K562 (cell line): Measurements from ENCODE around the gene SLC44A1. TPM values are rescaled to one million over a fixed set of nuclear protein-coding genes. Genes with fewer than 3 reads are reported as not detected.

Experiments
- ATAC-seq: fragments of 200-7000 bp; cut with Tn5 transposase; 3 replicates; pipeline ENCODE4 v1.9.1; 2020; ENCODE audit warnings: moderate library complexity
- BruUV-seq: library from RNA; stranded (reverse); fragments of 400-500 nt; replicated peaks from 2 replicates; lab custom pipeline; 2021; lab: Mats Ljungman, UMichigan
- CTCF ChIA-PET: fragments of 300-600 bp; formaldehyde crosslinking; extraction: SDS; loops from one replicate; lab custom pipeline; 2021; ENCODE audit warnings: low intra/inter-chr PET ratio; lab: Yijun Ruan, JAX
- POLR2A ChIA-PET: fragments of 300-600, 350-650 bp; sonication (Branson Sonifier 250); formaldehyde crosslinking; extraction: SDS; loops from one replicate; lab custom pipeline; 2021; ENCODE audit warnings: antibody characterized with exemption, inconsistent platforms; lab: Yijun Ruan, JAX
- DNase-seq, 4 experiments: peaks; one replicate each; pipeline versions ENCODE4 v3.0.0 to v3.0.0-alpha.2; 2011 to 2018; ENCODE audit warnings: low spot score in 3 of 4, mixed read lengths in 3 of 4; ENCODE audit errors: extremely low read depth in 1 of 4
- FAIRE-seq: peaks from 2 replicates; lab custom pipeline; 2011; peaks lifted over from hg19 to GRCh38; lab: Jason Lieb, UNC
- H2AFZ ChIP-seq: 2 replicates; pipeline ENCODE4 v1.6.0; 2011; ENCODE audit warnings: low read depth, low read length, control low read depth, inconsistent platforms
- H3K27ac ChIP-seq: fragments of 200-600 bp; 3 replicates; pipeline ENCODE4 v1.8.0; 2011; ENCODE audit warnings: low read depth, mild to moderate bottlenecking, control low read depth, inconsistent platforms, low read length, moderate library complexity, mixed read lengths; ENCODE audit errors: extremely low read depth
- H3K27me3 ChIP-seq, 2 experiments: fragments of 300-600 bp in 1 of 2; 2 replicates in 1 of 2; 3 replicates in 1 of 2; pipeline versions ENCODE4 v1.6.0 to v1.8.0; 2011; ENCODE audit warnings: inconsistent platforms in 2 of 2, low read length in 2 of 2, mild to moderate bottlenecking in 1 of 2, mixed read lengths in 1 of 2, moderate library complexity in 1 of 2; ENCODE audit not compliant: control insufficient read depth in 2 of 2, insufficient read depth in 2 of 2
- H3K36me3 ChIP-seq: fragments of 300-600 bp; 3 replicates; pipeline ENCODE4 v1.8.0; 2011; ENCODE audit warnings: mild to moderate bottlenecking, low read length, inconsistent platforms; ENCODE audit not compliant: control insufficient read depth, insufficient read depth
- H3K4me1 ChIP-seq, 2 experiments: fragments of 200-600 bp in 1 of 2; replicated peaks in 1 of 2; 2 replicates in 1 of 2; 3 replicates in 1 of 2; pipeline versions ENCODE4 v1.5.1 to v1.8.0; 2011; ENCODE audit warnings: inconsistent platforms in 2 of 2, low read length in 2 of 2, mild to moderate bottlenecking in 1 of 2, mixed read lengths in 1 of 2, moderate library complexity in 1 of 2; ENCODE audit not compliant: control insufficient read depth in 2 of 2, insufficient read depth in 2 of 2
- H3K4me2 ChIP-seq: 2 replicates; pipeline ENCODE4 v1.6.1; 2011; ENCODE audit warnings: low read length, control low read depth, inconsistent platforms, mixed read lengths; ENCODE audit not compliant: insufficient read depth
- H3K4me3 ChIP-seq: fragments of 200-600 bp; sonication (generic), shearing (Covaris generic); 2 replicates; pipeline ENCODE4 v1.5.1; 2016; ENCODE audit warnings: control low read depth, inconsistent platforms
- H3K79me2 ChIP-seq: fragments of 200-600 bp; 3 replicates; pipeline ENCODE4 v1.8.0; 2011; ENCODE audit warnings: low read length, inconsistent platforms; ENCODE audit not compliant: control insufficient read depth, insufficient read depth
- H3K9ac ChIP-seq, 2 experiments: 2 replicates each; pipeline versions ENCODE4 v1.6.0 to v1.6.1; 2011; ENCODE audit warnings: low read depth in 2 of 2, low read length in 2 of 2, control low read depth in 1 of 2, inconsistent platforms in 1 of 2, mild to moderate bottlenecking in 1 of 2, mixed read lengths in 1 of 2; ENCODE audit not compliant: insufficient read depth in 1 of 2
- H3K9me1 ChIP-seq: one replicate; pipeline ENCODE4 v1.6.0; 2011; ENCODE audit warnings: inconsistent platforms, mild to moderate bottlenecking, low read length, moderate library complexity; ENCODE audit not compliant: control insufficient read depth, insufficient read depth
- H3K9me3 ChIP-seq: replicated peaks from 2 replicates; pipeline ENCODE4 v1.5.1; 2011; ENCODE audit warnings: low read depth, low read length, inconsistent platforms; ENCODE audit not compliant: control insufficient read depth, insufficient read depth
- H4K20me1 ChIP-seq: replicated peaks from 2 replicates; pipeline ENCODE4 v1.6.1; 2011; ENCODE audit warnings: low read length, inconsistent platforms, mixed read lengths; ENCODE audit not compliant: control insufficient read depth, insufficient read depth
- CGGBP1 ChIP-seq: fragments of 250-450 bp; sonication (Bioruptor Pico); IDR thresholded peaks from 2 replicates; pipeline ENCODE4 v1.9.0; 2021; ENCODE audit warnings: mild to moderate bottlenecking
- CHD2 ChIP-seq: IDR thresholded peaks from 2 replicates; pipeline ENCODE4 v1.6.1; 2011; ENCODE audit warnings: low read depth, low read length
- DDX20 ChIP-seq: fragments of 450-650 bp; IDR thresholded peaks from 2 replicates; pipeline ENCODE4 v1.6.1; 2016; ENCODE audit warnings: missing genetic modification characterization, low read depth, mild to moderate bottlenecking, missing compliant biosample characterization, moderate library complexity
- FOXA3 ChIP-seq, 2 experiments: fragments of 450-650 bp in 1 of 2; sonication (generic) in 1 of 2; formaldehyde crosslinking; IDR thresholded peaks in 1 of 2; conservative IDR thresholded peaks in 1 of 2; 2 replicates each; pipeline versions ENCODE4 v1.4.0 to v1.8.0; 2020 to 2022; ENCODE audit warnings: mild to moderate bottlenecking in 2 of 2, missing genetic modification reagents in 1 of 2
- HNRNPK ChIP-seq: fragments of 200-400 bp; formaldehyde crosslinking; IDR thresholded peaks from one replicate; pipeline ENCODE4 v1.6.1; 2018; ENCODE audit warnings: mild to moderate bottlenecking, low read depth, low read length; ENCODE audit not compliant: poor library complexity, severe bottlenecking
- MCM7 ChIP-seq, 2 experiments: fragments of 450-650 bp; IDR thresholded peaks; 2 replicates each; pipeline ENCODE4 v1.6.1; 2016 to 2018
- RHOXF2B ChIP-seq: fragments of 250-450 bp; sonication (Bioruptor Pico); conservative IDR thresholded peaks from 2 replicates; pipeline ENCODE4 v1.5.1; 2021
- TAF15 ChIP-seq: fragments of 200-400 bp; formaldehyde crosslinking; IDR thresholded peaks from 2 replicates; pipeline ENCODE4 v1.6.1; 2017; ENCODE audit warnings: mild to moderate bottlenecking, low read depth, low read length, moderate library complexity
- TEAD2 ChIP-seq: fragments of 450-650 bp; IDR thresholded peaks from 2 replicates; pipeline ENCODE4 v1.6.1; 2016; ENCODE audit warnings: missing genetic modification characterization, control low read depth, missing compliant biosample characterization
- THRA ChIP-seq: fragments of 450-650 bp; IDR thresholded peaks from 2 replicates; pipeline ENCODE4 v1.6.1; 2017; ENCODE audit warnings: mild to moderate bottlenecking, moderate library complexity
- U2AF2 ChIP-seq: fragments of 200-400 bp; formaldehyde crosslinking; optimal IDR thresholded peaks from 2 replicates; pipeline ENCODE3; 2017; ENCODE audit warnings: low read depth, mild to moderate bottlenecking, low read length
- ZNF318 ChIP-seq, 2 experiments: fragments of 450-650 bp; IDR thresholded peaks; 2 replicates each; pipeline ENCODE4 v1.6.1; 2016; ENCODE audit warnings: mild to moderate bottlenecking in 2 of 2, borderline replicate concordance in 1 of 2, low read depth in 1 of 2, moderate library complexity in 1 of 2
- in situ Hi-C: fragments of 300-500 bp; cut with MboI; formaldehyde crosslinking; loops from 4 replicates; pipeline ENCODE4 v1.15.0; 2018; ENCODE audit warnings: inconsistent platforms, mixed read lengths
- intact Hi-C: fragments of 100-400 bp; cut with micrococcal nuclease; formaldehyde crosslinking; loops from 2 replicates; pipeline ENCODE4 v1.14.2; 2022
- polyA plus RNA-seq, 8 experiments: library from polyadenylated mRNA; depleted of rRNA in 4 of 8; stranded (reverse) in 5 of 8; unstranded in 3 of 8; fragments of >200 nt; fragmentation: Nextera tagmentation in 2 of 8; fragmentation: Illumina TruSeq in 1 of 8; extraction: Ambion mirVana in 2 of 8; extraction: Trizol in 1 of 8; gene quantifications; 2 replicates each; pipeline versions ENCODE4 v1.2.1 to v1.2.3, GENCODE V29; 2011 to 2014; ENCODE audit warnings: inconsistent platforms in 1 of 8, missing spikeins in 1 of 8
- total RNA-seq, 7 experiments: library from RNA; depleted of rRNA in 6 of 7; stranded (reverse); fragments of >200 nt in 6 of 7; fragmentation: Illumina TruSeq in 2 of 7; extraction: Trizol in 2 of 7; gene quantifications; 2 replicates each; pipeline versions ENCODE4 v1.2.1 to v1.2.3, GENCODE V29; 2011 to 2021; ENCODE audit warnings: low replicate concordance in 1 of 7

Gene SLC44A1
- total and polyA plus RNA-seq, 9 of the 15 experiments (the other 6 are each of a cell fraction or from before 2014, with no cell fraction given) = 0.11 to 0.59 (median 0.30) TPM

GRCh38 chr9:105329719-105330062 is 85.2 kb downstream of the SLC44A1 start (continued):
- no peak for TF ChIP-seq FOXA3 (CRISPR knock-in tag; conservative IDR thresholded peaks at IDR 0.05 in 1 of 2, IDR thresholded peaks at IDR 0.05 in 1 of 2)

GRCh38 chr9:105330201-105330600 is 85.8 kb downstream of the SLC44A1 start:
- Histone ChIP-seq H3K27me3 (no peaks in the 10 kb centered on the region), H4K20me1 (no peaks in the 10 kb centered on the region), H3K9me3 (no peaks in the 10 kb centered on the region), H3K79me2 (no peaks in the 10 kb centered on the region), H3K36me3 (no peaks in the 10 kb centered on the region), H3K9me1 (no peaks in the 10 kb centered on the region), H3K9ac (no peak overlapping the region), H3K4me2 (no peak overlapping the region), H2AFZ (no peak overlapping the region), H3K4me1 (no peaks in the 10 kb centered on the region), H3K4me3 (no peak overlapping the region), H3K27ac (no peak overlapping the region)
- ChIA-PET CTCF (interaction anchor here (0.6 kb wide), 1 partner anchor 74 kb away, joined by 4 read pairs; no protein-coding TSS in a partner anchor), POLR2A (interaction anchor here (0.6 kb wide), 1 partner anchor 55 kb away, joined by 3 read pairs; no protein-coding TSS in a partner anchor)
- FAIRE-seq (no peak), DNase-seq (no peak), ATAC-seq (no peak)
- no TSS peak for BruUV-seq
- intact Hi-C loops = no loop called here
- in situ Hi-C loops = no loop called here
- TF ChIP-seq RHOXF2B (CRISPR knock-in tag) (no peak), HNRNPK (no peak), ZNF318 (IDR thresholded peaks at IDR 0.05; ENCODE audit: borderline replicate concordance in 1 of 2, low read depth in 1 of 2) (no peak), CGGBP1 (CRISPR knock-in tag) (no peak), TEAD2 (tag) (no peak), MCM7 (IDR thresholded peaks at IDR 0.05) (no peak), DDX20 (no peak), CHD2 (no peak), TAF15 (no peak), THRA (no peak), U2AF2 (no peak)
